K562 (cell line): ENCODE results near the gene CPT1B. TPM values are rescaled to one million over a fixed set of nuclear protein-coding genes. Genes with fewer than 3 reads are reported as not detected.

Source experiments
- ATAC-seq: fragments of 200-7000 bp; cut with Tn5 transposase; 3 replicates; pipeline ENCODE4 v1.9.1; 2020; ENCODE audit warnings: moderate library complexity
- BruUV-seq: library from RNA; stranded (reverse); fragments of 400-500 nt; replicated peaks from 2 replicates; lab custom pipeline; 2021; lab: Mats Ljungman, UMichigan
- CTCF ChIA-PET: fragments of 300-600 bp; formaldehyde crosslinking; extraction: SDS; loops from one replicate; lab custom pipeline; 2021; ENCODE audit warnings: low intra/inter-chr PET ratio; lab: Yijun Ruan, JAX
- POLR2A ChIA-PET: fragments of 300-600, 350-650 bp; sonication (Branson Sonifier 250); formaldehyde crosslinking; extraction: SDS; loops from one replicate; lab custom pipeline; 2021; ENCODE audit warnings: antibody characterized with exemption, inconsistent platforms; lab: Yijun Ruan, JAX
- DNase-seq, 4 experiments: peaks; one replicate each; pipeline versions ENCODE4 v3.0.0 to v3.0.0-alpha.2; 2011 to 2018; ENCODE audit warnings: low spot score in 3 of 4, mixed read lengths in 3 of 4; ENCODE audit errors: extremely low read depth in 1 of 4
- FAIRE-seq: peaks from 2 replicates; lab custom pipeline; 2011; peaks lifted over from hg19 to GRCh38; lab: Jason Lieb, UNC
- H2AFZ ChIP-seq: 2 replicates; pipeline ENCODE4 v1.6.0; 2011; ENCODE audit warnings: low read depth, low read length, control low read depth, inconsistent platforms
- H3K27ac ChIP-seq: fragments of 200-600 bp; 3 replicates; pipeline ENCODE4 v1.8.0; 2011; ENCODE audit warnings: low read depth, mild to moderate bottlenecking, control low read depth, inconsistent platforms, low read length, moderate library complexity, mixed read lengths; ENCODE audit errors: extremely low read depth
- H3K27me3 ChIP-seq, 2 experiments: fragments of 300-600 bp in 1 of 2; 2 replicates in 1 of 2; 3 replicates in 1 of 2; pipeline versions ENCODE4 v1.6.0 to v1.8.0; 2011; ENCODE audit warnings: inconsistent platforms in 2 of 2, low read length in 2 of 2, mild to moderate bottlenecking in 1 of 2, mixed read lengths in 1 of 2, moderate library complexity in 1 of 2; ENCODE audit not compliant: control insufficient read depth in 2 of 2, insufficient read depth in 2 of 2
- H3K36me3 ChIP-seq: fragments of 300-600 bp; 3 replicates; pipeline ENCODE4 v1.8.0; 2011; ENCODE audit warnings: mild to moderate bottlenecking, low read length, inconsistent platforms; ENCODE audit not compliant: control insufficient read depth, insufficient read depth
- H3K4me1 ChIP-seq, 2 experiments: fragments of 200-600 bp in 1 of 2; replicated peaks in 1 of 2; 2 replicates in 1 of 2; 3 replicates in 1 of 2; pipeline versions ENCODE4 v1.5.1 to v1.8.0; 2011; ENCODE audit warnings: inconsistent platforms in 2 of 2, low read length in 2 of 2, mild to moderate bottlenecking in 1 of 2, mixed read lengths in 1 of 2, moderate library complexity in 1 of 2; ENCODE audit not compliant: control insufficient read depth in 2 of 2, insufficient read depth in 2 of 2
- H3K4me2 ChIP-seq: 2 replicates; pipeline ENCODE4 v1.6.1; 2011; ENCODE audit warnings: low read length, control low read depth, inconsistent platforms, mixed read lengths; ENCODE audit not compliant: insufficient read depth
- H3K4me3 ChIP-seq: fragments of 200-600 bp; sonication (generic), shearing (Covaris generic); 2 replicates; pipeline ENCODE4 v1.5.1; 2016; ENCODE audit warnings: control low read depth, inconsistent platforms
- H3K79me2 ChIP-seq: fragments of 200-600 bp; 3 replicates; pipeline ENCODE4 v1.8.0; 2011; ENCODE audit warnings: low read length, inconsistent platforms; ENCODE audit not compliant: control insufficient read depth, insufficient read depth
- H3K9ac ChIP-seq, 2 experiments: 2 replicates each; pipeline versions ENCODE4 v1.6.0 to v1.6.1; 2011; ENCODE audit warnings: low read depth in 2 of 2, low read length in 2 of 2, control low read depth in 1 of 2, inconsistent platforms in 1 of 2, mild to moderate bottlenecking in 1 of 2, mixed read lengths in 1 of 2; ENCODE audit not compliant: insufficient read depth in 1 of 2
- H3K9me1 ChIP-seq: one replicate; pipeline ENCODE4 v1.6.0; 2011; ENCODE audit warnings: inconsistent platforms, mild to moderate bottlenecking, low read length, moderate library complexity; ENCODE audit not compliant: control insufficient read depth, insufficient read depth
- H3K9me3 ChIP-seq: replicated peaks from 2 replicates; pipeline ENCODE4 v1.5.1; 2011; ENCODE audit warnings: low read depth, low read length, inconsistent platforms; ENCODE audit not compliant: control insufficient read depth, insufficient read depth
- H4K20me1 ChIP-seq: replicated peaks from 2 replicates; pipeline ENCODE4 v1.6.1; 2011; ENCODE audit warnings: low read length, inconsistent platforms, mixed read lengths; ENCODE audit not compliant: control insufficient read depth, insufficient read depth
- CREB1 ChIP-seq, 2 experiments: sonication (generic) in 1 of 2; formaldehyde crosslinking in 1 of 2; IDR thresholded peaks; 2 replicates each; pipeline versions ENCODE4 v1.6.1 to v1.8.0; 2012 to 2022; ENCODE audit warnings: inconsistent platforms in 1 of 2, mild to moderate bottlenecking in 1 of 2, missing genetic modification reagents in 1 of 2, moderate library complexity in 1 of 2
- ELF1 ChIP-seq: fragments of 200-800 bp; sonication (Bioruptor generic); IDR thresholded peaks from 2 replicates; pipeline ENCODE4 v1.6.1; 2016; ENCODE audit warnings: missing genetic modification characterization, missing compliant biosample characterization
- MIER1 ChIP-seq: fragments of 450-650 bp; IDR thresholded peaks from 2 replicates; pipeline ENCODE4 v1.6.1; 2016; ENCODE audit warnings: antibody characterized with exemption, mild to moderate bottlenecking, low read depth
- PML ChIP-seq: IDR thresholded peaks from 2 replicates; pipeline ENCODE4 v1.6.1; 2012; ENCODE audit warnings: low read length, inconsistent platforms
- POLR2G ChIP-seq: fragments of 200-400 bp; formaldehyde crosslinking; IDR thresholded peaks from 2 replicates; pipeline ENCODE4 v1.6.1; 2017; ENCODE audit warnings: low read depth, mild to moderate bottlenecking, antibody characterized with exemption, low read length, moderate library complexity
- TGIF2 ChIP-seq: sonication (generic); formaldehyde crosslinking; IDR thresholded peaks from 2 replicates; pipeline ENCODE4 v1.8.1; 2022; ENCODE audit warnings: mild to moderate bottlenecking, missing genetic modification reagents, moderate library complexity
- ZEB2 ChIP-seq: fragments of 450-650 bp; IDR thresholded peaks from 2 replicates; pipeline ENCODE4 v1.6.1; 2016
- WGBS: fragments of 100-300 bp; shearing (Covaris generic); methylation state at CpG from one replicate; pipeline ENCODE4 v1.1.6; 2016; ENCODE audit warnings: low coverage, mixed read lengths; ENCODE audit not compliant: insufficient coverage; ENCODE audit errors: missing lambda C conversion rate; 5-methylcytosine and 5-hydroxymethylcytosine counted together
- in situ Hi-C: fragments of 300-500 bp; cut with MboI; formaldehyde crosslinking; loops from 4 replicates; pipeline ENCODE4 v1.15.0; 2018; ENCODE audit warnings: inconsistent platforms, mixed read lengths
- intact Hi-C: fragments of 100-400 bp; cut with micrococcal nuclease; formaldehyde crosslinking; loops from 2 replicates; pipeline ENCODE4 v1.14.2; 2022
- polyA plus RNA-seq, 8 experiments: library from polyadenylated mRNA; depleted of rRNA in 4 of 8; stranded (reverse) in 5 of 8; unstranded in 3 of 8; fragments of >200 nt; fragmentation: Nextera tagmentation in 2 of 8; fragmentation: Illumina TruSeq in 1 of 8; extraction: Ambion mirVana in 2 of 8; extraction: Trizol in 1 of 8; gene quantifications; 2 replicates each; pipeline versions ENCODE4 v1.2.1 to v1.2.3, GENCODE V29; 2011 to 2014; ENCODE audit warnings: inconsistent platforms in 1 of 8, missing spikeins in 1 of 8
- total RNA-seq, 7 experiments: library from RNA; depleted of rRNA in 6 of 7; stranded (reverse); fragments of >200 nt in 6 of 7; fragmentation: Illumina TruSeq in 2 of 7; extraction: Trizol in 2 of 7; gene quantifications; 2 replicates each; pipeline versions ENCODE4 v1.2.1 to v1.2.3, GENCODE V29; 2011 to 2021; ENCODE audit warnings: low replicate concordance in 1 of 7

The CPT1B gene
- total and polyA plus RNA-seq, 9 of the 15 experiments (the other 6 are each of a cell fraction or from before 2014, with no cell fraction given) = 0.35 to 6.1 (median 2.6) TPM

GRCh38 chr22:50562523-50563412 lies 15.5 kb downstream of the CPT1B start, which contains the start of gene SYCE3 (continued):
- TF ChIP-seq POLR2G (peak; percentile 75), MIER1 (no peak), PML (no peak), CREB1 (IDR thresholded peaks at IDR 0.05) (no peak), CREB1 (CRISPR knock-in tag; IDR thresholded peaks at IDR 0.05) (0 out of 2 replicates have a peak, but pooled peaks have one; percentile 41), ELF1 (peak; percentile 76)

DNA sequence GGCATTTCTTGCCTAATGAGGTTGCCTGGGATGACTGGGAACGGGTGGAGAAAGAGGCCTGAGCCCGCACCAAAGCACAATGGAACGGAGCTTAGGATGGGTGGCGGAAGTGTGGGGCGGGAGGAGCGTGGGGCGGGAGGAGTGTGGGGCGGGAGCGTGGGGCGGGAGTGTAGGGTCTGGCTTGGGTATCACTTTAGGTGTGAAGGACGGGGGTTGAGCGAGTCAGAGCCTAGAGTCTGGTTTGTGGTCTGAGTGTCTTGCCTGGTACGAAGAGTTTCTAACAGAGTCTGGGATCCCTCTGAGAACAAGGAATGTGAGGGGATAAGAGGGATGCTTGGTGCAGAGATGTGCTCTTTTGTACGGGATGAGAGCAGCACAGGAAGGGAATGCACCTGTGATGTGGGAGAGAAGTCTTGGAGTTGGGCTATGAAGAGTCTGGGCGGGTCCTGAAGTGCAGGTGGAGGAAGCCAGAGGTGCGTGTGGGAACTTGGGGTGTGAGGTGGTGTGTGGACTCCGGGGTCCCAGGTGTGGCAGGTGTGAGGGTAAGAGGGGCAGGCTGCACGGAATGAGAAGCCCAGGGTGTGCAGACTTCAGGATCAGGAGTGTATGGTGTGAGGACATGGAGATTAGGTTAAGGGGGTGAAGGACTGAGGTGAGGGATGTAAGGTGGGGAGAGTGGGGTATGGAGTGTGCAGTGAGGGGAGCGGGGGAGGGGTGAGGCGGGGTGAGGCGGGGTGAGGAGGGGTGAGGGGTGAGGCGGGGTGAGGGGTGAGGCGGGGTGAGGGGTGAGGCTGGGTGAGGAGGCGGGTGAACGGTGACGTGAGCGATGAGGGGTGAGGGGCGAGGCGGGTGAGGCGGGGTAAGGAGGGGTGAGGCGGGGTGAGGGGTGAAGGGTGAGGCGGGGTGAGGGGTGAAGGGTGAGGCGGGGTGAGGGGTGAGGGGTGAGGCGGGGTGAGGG lies 16.5 kb downstream of the CPT1B start:
- no peaks in the 10 kb centered on the region for H3K79me2 ChIP-seq
- TF ChIP-seq ZEB2 (0 out of 2 replicates have a peak, but pooled peaks have one; percentile 20), TGIF2 (CRISPR knock-in tag) (no peak)
- TF ChIP-seq, all 486 proteins: peak for 1
- in situ Hi-C loops (no loop called here), intact Hi-C loops (loop anchor here (5.0 kb wide), 1 partner anchor 34 kb away; the partner anchor contains the start of gene SCO2)
- Histone ChIP-seq H3K9me3 (no peaks in the 10 kb centered on the region), H3K4me3 (no peak overlapping the region), H3K36me3 (no peaks in the 10 kb centered on the region), H3K9ac (no peak overlapping the region), H3K27me3 (no peaks in the 10 kb centered on the region), H3K4me2 (no peak overlapping the region), H2AFZ (no peak overlapping the region), H3K27ac (no peak overlapping the region), H3K9me1 (no peaks in the 10 kb centered on the region), H3K4me1 (peaks cover 0 to 13% of the 10 kb centered on the region in 2 experiments; a peak in 2 of 5 replicates), H4K20me1 (no peaks in the 10 kb centered on the region)
- DNase-seq (no peak), FAIRE-seq (no peak), ATAC-seq (no peak)
- 64% methylated on average over 7 of the region's 34 CpGs for WGBS
- ChIA-PET POLR2A (no interaction called here), CTCF (no interaction called here)
- BruUV-seq = no TSS peak
